Activated T-helper 1 cell treated with anti-CD3 and anti-CD28 coated beads, Interleukin-2, amount 50 U/mL, for 16 hours (primary cell): ENCODE measurements around the gene NKTR.

Experiments used
- DNase-seq, 2 donors: peaks; one replicate each; pipeline ENCODE4 v3.0.0-alpha.2; 2020; ENCODE audit warnings: low read depth in 1 of 2, low spot score in 1 of 2

Gene NKTR

GRCh38 chr3:42649006-42649405 is 48.5 kb downstream of the NKTR start:
- no peak for DNase-seq

- DNase-seq: no peak
These were observed 49.3 kb downstream of the NKTR start for GRCh38 chr3:42649783-42650182.

DNA sequence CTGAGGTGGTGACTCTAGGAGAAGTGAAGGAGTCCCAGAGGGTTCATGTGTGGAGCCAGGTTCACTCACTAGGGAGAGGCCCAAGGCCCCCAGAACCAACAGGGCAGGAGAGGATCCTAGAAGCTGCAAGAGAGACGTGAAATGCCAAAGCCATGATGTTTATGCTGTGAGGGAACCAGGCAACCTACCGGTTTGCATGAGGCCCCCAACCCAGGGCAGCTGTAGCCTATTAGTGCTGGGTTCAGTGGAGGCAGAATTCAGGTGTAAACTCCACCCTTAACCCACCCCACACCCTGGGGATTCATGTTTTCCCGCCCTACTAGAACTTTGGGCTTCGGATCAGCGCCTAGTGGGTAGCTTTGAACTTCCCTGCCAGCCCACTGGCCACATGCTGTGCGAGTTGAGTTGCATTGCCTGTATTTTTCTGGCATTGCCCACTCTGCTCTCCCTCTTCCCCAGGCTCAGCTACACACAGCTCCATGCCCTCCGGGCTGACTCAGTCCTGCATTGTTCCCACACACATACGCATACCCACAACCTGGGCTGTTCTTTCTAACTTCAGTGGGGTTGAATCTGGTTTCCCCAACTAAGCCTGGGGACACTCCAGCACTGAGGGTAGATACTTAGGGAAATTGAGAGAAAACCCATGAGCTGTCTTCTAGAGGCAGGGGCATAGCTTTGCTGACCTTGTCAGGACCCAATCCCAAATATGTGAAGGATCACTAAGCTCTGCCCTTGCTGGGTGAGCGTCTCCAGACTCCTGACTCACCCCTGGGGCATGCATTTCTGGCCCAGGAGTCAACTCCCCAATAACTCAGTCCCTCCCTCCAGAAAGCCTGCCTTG is 51.0 kb downstream of the NKTR start:
- no peak for DNase-seq

- DNase-seq: no peak
These were observed 51.7 kb downstream of the NKTR start for GRCh38 chr3:42652251-42652610.

GRCh38 chr3:42652611-42653302 is 52.3 kb downstream of the NKTR start:
- no peak for DNase-seq

DNA sequence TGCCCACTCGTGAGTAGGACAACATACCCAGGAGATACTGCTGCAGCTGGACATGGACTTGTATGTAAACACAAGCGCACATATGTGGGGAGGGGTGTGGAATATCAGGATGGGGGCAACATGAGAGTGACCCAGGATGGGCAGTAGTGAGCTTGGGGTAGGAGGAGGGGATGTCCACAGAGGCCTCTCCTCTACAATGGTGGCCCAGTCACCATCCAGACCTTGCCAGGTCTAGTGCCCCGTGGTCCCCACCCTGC is 52.7 kb downstream of the NKTR start:
- DNase-seq: no peak

- DNase-seq: no peak
These were observed 53.3 kb downstream of the NKTR start, which contains the start of gene ZBTB47 for GRCh38 chr3:42653560-42654330. TSS of gene ZBTB47 (plus strand) at chr3:42653697. CDS start at chr3:42658356, 4,659 bp downstream.

GRCh38 chr3:42654331-42655201 is 54.1 kb downstream of the NKTR start:
- DNase-seq: no peak

GRCh38 chr3:42655331-42655888 is 54.9 kb downstream of the NKTR start:
- DNase-seq: no peak

- no peak for DNase-seq
These were observed 55.6 kb downstream of the NKTR start for GRCh38 chr3:42655980-42656679.

DNA sequence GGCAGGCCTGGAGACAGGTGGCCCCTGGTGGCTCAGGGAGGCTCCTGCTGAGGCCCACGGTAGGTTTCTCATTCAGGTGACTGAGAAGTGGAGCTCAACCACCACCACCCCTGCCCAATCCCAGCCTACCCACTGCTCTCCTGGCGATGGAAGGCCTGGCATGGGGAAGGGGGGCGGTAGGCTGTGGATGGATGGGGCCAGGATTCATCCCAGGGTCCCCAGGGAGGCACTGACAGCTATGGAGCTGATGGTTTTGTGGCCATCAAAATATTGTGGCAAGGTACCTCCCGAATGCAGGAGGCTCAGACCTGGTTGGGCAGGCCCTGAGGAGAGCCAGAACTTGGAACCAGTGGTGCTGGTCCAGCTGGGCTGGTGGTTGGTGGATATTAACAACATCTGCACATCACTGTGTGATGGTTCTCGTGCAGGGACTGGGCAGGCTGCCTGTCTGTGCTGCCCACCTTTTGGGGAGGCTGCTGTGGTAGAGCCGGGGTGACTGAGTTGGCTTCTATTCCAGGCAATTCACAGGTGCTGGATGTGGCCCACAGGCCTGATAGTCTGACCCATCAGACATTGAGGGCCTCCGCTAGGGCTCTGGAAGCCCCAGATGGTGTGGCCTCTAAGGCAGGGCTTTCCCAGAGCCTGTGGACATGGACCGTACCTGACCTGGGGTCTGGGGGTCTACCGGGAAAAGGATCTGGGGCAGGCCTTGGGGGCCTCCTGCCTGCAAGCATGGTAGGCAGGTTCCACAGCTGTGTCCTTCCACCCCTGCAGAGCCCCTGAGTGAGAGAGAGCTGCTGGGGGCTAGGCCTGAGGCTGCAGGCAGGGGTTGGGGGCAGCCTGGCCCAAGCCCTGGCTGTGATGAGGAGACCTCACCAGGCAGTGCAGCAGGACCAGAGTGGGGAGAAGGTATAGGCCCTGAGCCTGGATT is 56.5 kb downstream of the NKTR start:
- no peak for DNase-seq

- no peak for DNase-seq
These were observed 57.2 kb downstream of the NKTR start for GRCh38 chr3:42657675-42658074.

DNA sequence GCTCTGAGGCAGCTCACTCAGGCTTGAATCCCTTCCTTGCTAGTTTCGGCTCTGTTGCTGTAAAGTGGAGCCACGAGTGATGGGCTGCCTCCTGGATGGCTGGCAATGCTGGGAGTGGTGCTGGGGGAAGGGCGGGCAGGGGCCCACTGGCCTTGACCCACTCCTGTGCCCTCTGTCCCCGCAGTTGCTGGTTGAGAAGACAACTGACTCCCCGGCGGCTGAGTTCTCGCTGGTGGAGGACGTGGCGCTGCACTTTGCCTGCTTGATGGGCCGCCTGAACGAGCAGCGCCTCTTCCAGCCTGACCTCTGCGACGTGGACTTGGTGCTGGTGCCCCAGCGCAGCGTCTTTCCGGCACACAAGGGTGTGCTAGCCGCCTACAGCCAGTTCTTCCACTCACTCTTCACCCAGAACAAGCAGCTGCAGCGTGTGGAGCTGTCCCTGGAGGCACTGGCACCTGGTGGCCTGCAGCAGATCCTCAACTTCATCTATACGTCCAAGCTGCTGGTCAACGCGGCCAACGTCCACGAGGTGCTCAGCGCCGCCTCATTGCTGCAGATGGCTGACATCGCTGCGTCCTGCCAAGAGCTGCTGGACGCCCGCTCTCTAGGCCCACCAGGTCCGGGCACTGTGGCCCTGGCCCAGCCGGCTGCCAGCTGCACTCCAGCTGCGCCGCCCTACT is 57.7 kb downstream of the NKTR start:
- no peak for DNase-seq

- DNase-seq: no peak
These were observed 58.4 kb downstream of the NKTR start for GRCh38 chr3:42658771-42659390.

DNA sequence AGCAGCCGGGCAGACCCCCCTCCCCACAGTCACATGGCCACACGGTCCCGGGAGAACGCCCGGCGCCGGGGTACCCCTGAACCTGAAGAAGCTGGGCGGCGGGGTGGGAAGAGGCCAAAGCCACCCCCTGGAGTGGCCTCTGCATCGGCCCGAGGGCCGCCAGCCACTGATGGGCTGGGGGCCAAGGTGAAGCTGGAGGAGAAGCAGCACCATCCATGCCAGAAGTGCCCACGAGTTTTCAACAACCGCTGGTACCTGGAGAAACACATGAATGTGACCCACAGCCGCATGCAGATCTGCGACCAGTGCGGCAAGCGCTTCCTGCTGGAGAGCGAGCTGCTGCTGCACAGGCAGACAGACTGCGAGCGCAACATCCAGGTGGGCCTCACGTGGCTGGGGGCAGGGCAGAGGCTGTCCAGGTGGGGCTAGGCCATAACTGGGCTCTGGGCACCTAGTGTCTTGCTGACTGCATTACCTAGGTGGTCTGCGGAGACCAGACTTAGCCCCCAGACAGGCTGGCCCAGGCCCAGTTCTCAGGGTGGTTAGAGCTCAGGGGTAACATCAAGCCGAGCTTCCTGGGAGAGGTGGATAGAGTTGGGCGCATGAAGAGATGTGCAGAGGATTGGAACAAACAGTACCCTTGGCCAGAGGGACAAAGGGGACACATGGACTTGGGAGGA is 59.1 kb downstream of the NKTR start:
- DNase-seq: no peak

- no peak for DNase-seq
These were observed 59.7 kb downstream of the NKTR start for GRCh38 chr3:42660131-42660715.

DNA sequence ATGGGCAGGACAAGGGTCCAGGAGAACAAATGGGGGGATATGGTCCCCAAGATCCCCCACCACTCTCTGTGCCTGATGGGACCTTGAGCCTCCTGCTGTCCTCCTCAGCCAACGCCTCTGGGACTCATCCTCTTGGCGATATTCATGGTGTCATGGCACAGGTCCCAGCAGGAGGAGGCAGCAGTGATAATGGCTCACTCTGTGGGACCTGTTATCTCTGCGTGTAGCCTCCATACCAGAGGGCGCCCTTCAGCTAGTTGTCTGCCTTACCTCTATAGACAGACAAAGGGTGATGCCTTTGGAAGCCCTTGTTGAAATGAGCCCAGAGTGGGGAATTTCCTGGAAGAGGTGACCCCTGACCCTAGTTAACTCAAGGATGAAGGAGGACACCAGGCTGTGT is 60.4 kb downstream of the NKTR start:
- no peak for DNase-seq
